ENCODE data around the gene CSF2RB. TPM values are rescaled to one million over a fixed set of nuclear protein-coding genes. Genes with fewer than 3 reads are reported as not detected.

The CSF2RB gene
- total and polyA plus RNA-seq, 4 donors, result 1.3 to 17.6 (median 4.9) TPM

GRCh38 chr22:36884349-36885158 lies 28.9 kb upstream of the CSF2RB start:
- Histone ChIP-seq H3K27ac (ENCODE audit: low read depth in 1 of 2, low read length in 2 of 2) (no peak overlapping the region), H3K27me3 (ENCODE audit: control insufficient read depth in 1 of 2, insufficient read depth in 2 of 2, low read length in 1 of 2) (peaks cover 0 to 3% of the 10 kb centered on the region in 2 donors), H3K4me1 (ENCODE audit: control insufficient read depth in 1 of 2, insufficient read depth in 2 of 2, low read length in 2 of 2) (no peaks in the 10 kb centered on the region), H3K9me3 (ENCODE audit: control insufficient read depth, low read length) (peaks cover 6% of the 10 kb centered on the region), H3K36me3 (ENCODE audit: control insufficient read depth in 1 of 2, insufficient read depth in 2 of 2, low read length in 1 of 2) (no peaks in the 10 kb centered on the region), H3K4me3 (ENCODE audit: low read length in 2 of 2) (no peak overlapping the region)
- DNase-seq (no peak), ATAC-seq (ENCODE audit: low FRiP score) (no peak)
- intact Hi-C loops (cut with DNase I), result no loop called here
- 55 to 57% methylated on average over 5 of the region's 5 CpGs for WGBS, 2 donors

GRCh38 chr22:36885474-36885873 lies 28.0 kb upstream of the CSF2RB start:
- WGBS, 2 donors, result 78 to 85% methylated on average over 7 of the region's 7 CpGs
- Histone ChIP-seq H3K27ac (ENCODE audit: low read depth in 1 of 2, low read length in 2 of 2) (no peak overlapping the region), H3K27me3 (ENCODE audit: control insufficient read depth in 1 of 2, insufficient read depth in 2 of 2, low read length in 1 of 2) (peaks cover 0 to 3% of the 10 kb centered on the region in 2 donors), H3K36me3 (ENCODE audit: control insufficient read depth in 1 of 2, insufficient read depth in 2 of 2, low read length in 1 of 2) (no peaks in the 10 kb centered on the region), H3K4me3 (ENCODE audit: low read length in 2 of 2) (no peak overlapping the region), H3K4me1 (ENCODE audit: control insufficient read depth in 1 of 2, insufficient read depth in 2 of 2, low read length in 2 of 2) (no peaks in the 10 kb centered on the region), H3K9me3 (ENCODE audit: control insufficient read depth, low read length) (peaks cover 6% of the 10 kb centered on the region)
- intact Hi-C loops (cut with DNase I), result no loop called here
- DNase-seq (no peak), ATAC-seq (ENCODE audit: low FRiP score) (no peak)

- peaks cover 0 to 3% of the 10 kb centered on the region in 2 donors for H3K27me3 ChIP-seq (ENCODE audit: control insufficient read depth in 1 of 2, insufficient read depth in 2 of 2, low read length in 1 of 2)
- DNase-seq, result no peak
- WGBS, 2 donors, result 87% methylated on average over 4 of the region's 4 CpGs
- ATAC-seq (ENCODE audit: low FRiP score), result no peak
- no peak overlapping the region for H3K4me3 ChIP-seq (ENCODE audit: low read length in 2 of 2)
- H3K9me3 ChIP-seq (ENCODE audit: control insufficient read depth, low read length), result peaks cover 4% of the 10 kb centered on the region
- no peaks in the 10 kb centered on the region for H3K36me3 ChIP-seq (ENCODE audit: control insufficient read depth in 1 of 2, insufficient read depth in 2 of 2, low read length in 1 of 2)
- H3K4me1 ChIP-seq (ENCODE audit: control insufficient read depth in 1 of 2, insufficient read depth in 2 of 2, low read length in 2 of 2), result no peaks in the 10 kb centered on the region
- intact Hi-C loops (cut with DNase I), result no loop called here
- no peak overlapping the region for H3K27ac ChIP-seq (ENCODE audit: low read depth in 1 of 2, low read length in 2 of 2)
Observed at GRCh38 chr22:36886016-36886415, 27.4 kb upstream of the CSF2RB start.

GRCh38 chr22:36887162-36887561 lies 26.3 kb upstream of the CSF2RB start:
- no peaks in the 10 kb centered on the region for H3K36me3 ChIP-seq (ENCODE audit: control insufficient read depth in 1 of 2, insufficient read depth in 2 of 2, low read length in 1 of 2)
- peaks cover 0 to 3% of the 10 kb centered on the region in 2 donors for H3K27me3 ChIP-seq (ENCODE audit: control insufficient read depth in 1 of 2, insufficient read depth in 2 of 2, low read length in 1 of 2)
- no peak overlapping the region for H3K4me3 ChIP-seq (ENCODE audit: low read length in 2 of 2)
- DNase-seq, result no peak
- no peaks in the 10 kb centered on the region for H3K4me1 ChIP-seq (ENCODE audit: control insufficient read depth in 1 of 2, insufficient read depth in 2 of 2, low read length in 2 of 2)
- H3K27ac ChIP-seq (ENCODE audit: low read depth in 1 of 2, low read length in 2 of 2), result no peak overlapping the region
- intact Hi-C loops (cut with DNase I), result no loop called here
- ATAC-seq (ENCODE audit: low FRiP score), result no peak
- WGBS, 2 donors, result 73% methylated on average over 4 of the region's 4 CpGs
- H3K9me3 ChIP-seq (ENCODE audit: control insufficient read depth, low read length), result peaks cover 4% of the 10 kb centered on the region

- no peak overlapping the region for H3K27ac ChIP-seq (ENCODE audit: low read depth in 1 of 2, low read length in 2 of 2)
- WGBS, 2 donors, result 47 to 53% methylated on average over 1 of the region's 1 CpG
- no peak for ATAC-seq (ENCODE audit: low FRiP score)
- H3K27me3 ChIP-seq (ENCODE audit: control insufficient read depth in 1 of 2, insufficient read depth in 2 of 2, low read length in 1 of 2), result no peaks in the 10 kb centered on the region
- H3K4me1 ChIP-seq (ENCODE audit: control insufficient read depth in 1 of 2, insufficient read depth in 2 of 2, low read length in 2 of 2), result peaks cover 0 to 2% of the 10 kb centered on the region in 2 donors
- H3K36me3 ChIP-seq (ENCODE audit: control insufficient read depth in 1 of 2, insufficient read depth in 2 of 2, low read length in 1 of 2), result no peaks in the 10 kb centered on the region
- DNase-seq, result no peak
- intact Hi-C loops (cut with DNase I), result no loop called here
- H3K9me3 ChIP-seq (ENCODE audit: control insufficient read depth, low read length), result peaks cover 6% of the 10 kb centered on the region
- H3K4me3 ChIP-seq (ENCODE audit: low read length in 2 of 2), result no peak overlapping the region
Observed at GRCh38 chr22:36891646-36892045, 21.8 kb upstream of the CSF2RB start.

- no peak for ATAC-seq (ENCODE audit: low FRiP score)
- no peaks in the 10 kb centered on the region for H3K27me3 ChIP-seq (ENCODE audit: control insufficient read depth in 1 of 2, insufficient read depth in 2 of 2, low read length in 1 of 2)
- WGBS, 2 donors, result 39 to 47% methylated on average over 2 of the region's 2 CpGs
Observed at GRCh38 chr22:36892292-36892691, 21.1 kb upstream of the CSF2RB start.

GRCh38 chr22:36893262-36893661 lies 20.2 kb upstream of the CSF2RB start:
- Histone ChIP-seq H3K4me1 (ENCODE audit: control insufficient read depth in 1 of 2, insufficient read depth in 2 of 2, low read length in 2 of 2) (peaks cover 0 to 2% of the 10 kb centered on the region in 2 donors), H3K27ac (ENCODE audit: low read depth in 1 of 2, low read length in 2 of 2) (no peak overlapping the region), H3K36me3 (ENCODE audit: control insufficient read depth in 1 of 2, insufficient read depth in 2 of 2, low read length in 1 of 2) (no peaks in the 10 kb centered on the region), H3K9me3 (ENCODE audit: control insufficient read depth, low read length) (peaks cover 6% of the 10 kb centered on the region), H3K27me3 (ENCODE audit: control insufficient read depth in 1 of 2, insufficient read depth in 2 of 2, low read length in 1 of 2) (no peaks in the 10 kb centered on the region), H3K4me3 (ENCODE audit: low read length in 2 of 2) (no peak overlapping the region)
- ATAC-seq (ENCODE audit: low FRiP score) (no peak), DNase-seq (no peak)
- intact Hi-C loops (cut with DNase I), result no loop called here
- WGBS, 2 donors, result 68 to 80% methylated on average over 3 of the region's 3 CpGs

More at GRCh38 chr22:36892292-36892691, 21.1 kb upstream of the CSF2RB start:
- H3K27ac ChIP-seq (ENCODE audit: low read depth in 1 of 2, low read length in 2 of 2), result no peak overlapping the region
- H3K9me3 ChIP-seq (ENCODE audit: control insufficient read depth, low read length), result peaks cover 6% of the 10 kb centered on the region
- peaks cover 0 to 2% of the 10 kb centered on the region in 2 donors for H3K4me1 ChIP-seq (ENCODE audit: control insufficient read depth in 1 of 2, insufficient read depth in 2 of 2, low read length in 2 of 2)
- DNase-seq, result no peak
- H3K4me3 ChIP-seq (ENCODE audit: low read length in 2 of 2), result no peak overlapping the region
- intact Hi-C loops (cut with DNase I), result no loop called here
- no peaks in the 10 kb centered on the region for H3K36me3 ChIP-seq (ENCODE audit: control insufficient read depth in 1 of 2, insufficient read depth in 2 of 2, low read length in 1 of 2)

- intact Hi-C loops (cut with DNase I), result no loop called here
Observed at GRCh38 chr22:36894266-36894665, 19.2 kb upstream of the CSF2RB start.

GRCh38 chr22:36897611-36898010 lies 15.8 kb upstream of the CSF2RB start:
- Histone ChIP-seq H3K9me3 (ENCODE audit: control insufficient read depth, low read length) (peaks cover 16% of the 10 kb centered on the region), H3K27me3 (ENCODE audit: control insufficient read depth in 1 of 2, insufficient read depth in 2 of 2, low read length in 1 of 2) (no peaks in the 10 kb centered on the region), H3K4me1 (ENCODE audit: control insufficient read depth in 1 of 2, insufficient read depth in 2 of 2, low read length in 2 of 2) (peaks cover 0 to 2% of the 10 kb centered on the region in 2 donors), H3K36me3 (ENCODE audit: control insufficient read depth in 1 of 2, insufficient read depth in 2 of 2, low read length in 1 of 2) (no peaks in the 10 kb centered on the region), H3K4me3 (ENCODE audit: low read length in 2 of 2) (no peak overlapping the region), H3K27ac (ENCODE audit: low read depth in 1 of 2, low read length in 2 of 2) (no peak overlapping the region)
- intact Hi-C loops (cut with DNase I), result no loop called here
- 57 to 58% methylated on average over 3 of the region's 3 CpGs for WGBS, 2 donors
- ATAC-seq (ENCODE audit: low FRiP score), result no peak
- DNase-seq, result no peak

More at GRCh38 chr22:36894266-36894665, 19.2 kb upstream of the CSF2RB start:
- ATAC-seq (ENCODE audit: low FRiP score), result no peak
- no peak for DNase-seq
- Histone ChIP-seq H3K36me3 (ENCODE audit: control insufficient read depth in 1 of 2, insufficient read depth in 2 of 2, low read length in 1 of 2) (no peaks in the 10 kb centered on the region), H3K27me3 (ENCODE audit: control insufficient read depth in 1 of 2, insufficient read depth in 2 of 2, low read length in 1 of 2) (no peaks in the 10 kb centered on the region), H3K27ac (ENCODE audit: low read depth in 1 of 2, low read length in 2 of 2) (no peak overlapping the region), H3K9me3 (ENCODE audit: control insufficient read depth, low read length) (peaks cover 6% of the 10 kb centered on the region), H3K4me3 (ENCODE audit: low read length in 2 of 2) (no peak overlapping the region), H3K4me1 (ENCODE audit: control insufficient read depth in 1 of 2, insufficient read depth in 2 of 2, low read length in 2 of 2) (peaks cover 0 to 2% of the 10 kb centered on the region in 2 donors)
- 89 to 93% methylated on average over 1 of the region's 1 CpG for WGBS, 2 donors
